Endothelial cell of umbilical vein (primary cell): ENCODE results near the gene UBE2E3.

Experiments used
- CTCF ChIP-seq, 2 donors: IDR thresholded peaks; 1 replicate in 1 of 2; 2 replicates in 1 of 2; pipeline ENCODE4 v1.5.1; 2011; ENCODE audit warnings: low read length in 2 of 2, mild to moderate bottlenecking in 2 of 2, moderate library complexity in 2 of 2, control low read depth in 1 of 2, inconsistent platforms in 1 of 2, low read depth in 1 of 2; ENCODE audit not compliant: insufficient read depth in 1 of 2; ENCODE audit errors: extremely low read depth in 1 of 2
- EZH2 ChIP-seq: IDR thresholded peaks from 2 replicates; pipeline ENCODE4 v1.6.1; 2012; ENCODE audit warnings: borderline replicate concordance, low read depth, mild to moderate bottlenecking, moderate library complexity, low read length, inconsistent platforms; ENCODE audit not compliant: severe bottlenecking
- FOS ChIP-seq: IDR thresholded peaks from 2 replicates; pipeline ENCODE4 v1.6.1; 2011; ENCODE audit warnings: mild to moderate bottlenecking, low read length, moderate library complexity, borderline replicate concordance; ENCODE audit not compliant: insufficient read depth
- GATA2 ChIP-seq: IDR thresholded peaks from 2 replicates; pipeline ENCODE4 v1.7.0; 2011; ENCODE audit warnings: low read depth, mild to moderate bottlenecking, moderate library complexity, mixed read lengths, low read length; ENCODE audit not compliant: insufficient read length, insufficient read depth
- JUN ChIP-seq: IDR thresholded peaks from 2 replicates; pipeline ENCODE4 v1.6.1; 2011; ENCODE audit warnings: borderline replicate concordance, low read depth; ENCODE audit not compliant: insufficient read length, insufficient read depth
- MYC ChIP-seq: IDR thresholded peaks from one replicate; pipeline ENCODE4 v1.6.1; 2011; ENCODE audit warnings: mild to moderate bottlenecking, low read depth, low read length
- POLR2A ChIP-seq: IDR thresholded peaks from 2 replicates; pipeline ENCODE4 v1.6.1; 2012; ENCODE audit warnings: low read depth, mild to moderate bottlenecking, control low read depth, low read length
- POLR2AphosphoS5 ChIP-seq: IDR thresholded peaks from 2 replicates; pipeline ENCODE4 v1.6.1; 2012; ENCODE audit warnings: low read depth, mild to moderate bottlenecking, control low read depth, low read length, moderate library complexity; ENCODE audit not compliant: insufficient read depth
- TF ChIP-seq, protein P1 (sequence below): IDR thresholded peaks from 2 replicates; pipeline ENCODE4 v1.6.1; 2011; ENCODE audit not compliant: insufficient read depth, insufficient read length

- TF ChIP-seq POLR2A (no peak), CTCF (IDR thresholded peaks at IDR 0.05; ENCODE audit: extremely low read depth in 1 of 2, insufficient read depth in 1 of 2, low read depth in 1 of 2, low read length in 2 of 2) (no peak), JUN (no peak), EZH2 (no peak), POLR2AphosphoS5 (no peak), GATA2 (no peak), MYC (no peak), FOS (no peak)
- TF ChIP-seq, protein P1, sequence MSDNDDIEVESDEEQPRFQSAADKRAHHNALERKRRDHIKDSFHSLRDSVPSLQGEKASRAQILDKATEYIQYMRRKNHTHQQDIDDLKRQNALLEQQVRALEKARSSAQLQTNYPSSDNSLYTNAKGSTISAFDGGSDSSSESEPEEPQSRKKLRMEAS: no peak
Measured at GRCh38 chr2:180955101-180955500, 25.3 kb upstream of the UBE2E3 start.
